Parathyroid adenoma (tissue), 2 donors: ENCODE data around the gene MX1.

Experiments used
- H2AFZ ChIP-seq: fragments of 300-600 bp; sonication (generic); one replicate; pipeline ENCODE4 v1.7.0; 2017; ENCODE audit warnings: antibody characterized with exemption, mild to moderate bottlenecking
- H3K27ac ChIP-seq: fragments of 300-600 bp; sonication (generic); one replicate; pipeline ENCODE4 v1.7.0; 2017
- H3K27me3 ChIP-seq: fragments of 300-600 bp; sonication (generic); one replicate; pipeline ENCODE4 v1.7.0; 2017; ENCODE audit warnings: low read length; ENCODE audit not compliant: control insufficient read depth, insufficient read depth
- H3K36me3 ChIP-seq: fragments of 300-600 bp; sonication (generic); one replicate; pipeline ENCODE4 v1.7.0; 2017; ENCODE audit warnings: low read length; ENCODE audit not compliant: control insufficient read depth, insufficient read depth
- H3K4me1 ChIP-seq: fragments of 300-600 bp; sonication (generic); one replicate; pipeline ENCODE4 v1.7.0; 2017; ENCODE audit warnings: control low read depth
- H3K4me2 ChIP-seq: fragments of 300-600 bp; sonication (generic); one replicate; pipeline ENCODE4 v1.7.0; 2017; ENCODE audit warnings: low read length
- H3K4me3 ChIP-seq: fragments of 300-600 bp; sonication (generic); one replicate; pipeline ENCODE4 v1.7.0; 2017; ENCODE audit warnings: low read depth, low read length
- H3K79me2 ChIP-seq: fragments of 300-600 bp; sonication (generic); one replicate; pipeline ENCODE4 v1.7.0; 2017; ENCODE audit warnings: control low read depth
- H3K9ac ChIP-seq: fragments of 300-600 bp; sonication (generic); one replicate; pipeline ENCODE4 v1.7.0; 2017; ENCODE audit warnings: mild to moderate bottlenecking
- H3K9me3 ChIP-seq: fragments of 300-600 bp; sonication (generic); one replicate; pipeline ENCODE4 v1.7.0; 2017; ENCODE audit warnings: low read length; ENCODE audit not compliant: control insufficient read depth
- CTCF ChIP-seq: fragments of 300-600 bp; sonication (generic); IDR thresholded peaks from one replicate; pipeline ENCODE4 v1.7.0; 2017; ENCODE audit warnings: antibody characterized with exemption, mild to moderate bottlenecking
- donor health status: primary hyperparathyroidism.

The MX1 gene

GRCh38 chr21:41435706-41436105, 9.7 kb downstream of the MX1 start:
- Histone ChIP-seq H3K27me3 (no peaks in the 10 kb centered on the region), H3K9ac (no peak overlapping the region), H3K9me3 (no peaks in the 10 kb centered on the region), H3K27ac (no peak overlapping the region), H3K36me3 (peaks cover 3% of the 10 kb centered on the region), H3K4me1 (no peaks in the 10 kb centered on the region), H2AFZ (no peak overlapping the region), H3K4me3 (no peak overlapping the region), H3K4me2 (no peak overlapping the region), H3K79me2 (no peaks in the 10 kb centered on the region)
- no peak for TF ChIP-seq CTCF

DNA sequence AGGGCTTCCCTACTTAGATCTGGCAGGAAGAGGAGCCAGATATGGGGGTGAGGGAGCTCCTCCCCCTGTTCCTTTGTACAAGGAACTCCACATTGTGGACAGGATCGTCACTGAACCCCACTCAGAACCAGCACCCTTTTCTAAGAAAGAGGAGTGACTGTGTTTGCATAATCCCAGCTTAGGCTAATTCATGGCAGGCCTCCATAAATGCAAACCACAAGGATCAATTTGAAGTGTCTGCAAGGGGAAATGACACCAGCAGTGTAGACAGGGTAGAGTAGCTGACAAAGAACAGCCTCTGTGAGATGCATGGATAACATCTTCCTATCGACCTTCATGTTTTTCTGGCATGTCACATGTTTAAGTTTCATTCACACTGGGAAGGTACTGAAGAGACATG, 11.7 kb downstream of the MX1 start:
- Histone ChIP-seq H3K4me2 (no peak overlapping the region), H3K27me3 (no peaks in the 10 kb centered on the region), H2AFZ (no peak overlapping the region), H3K9me3 (no peaks in the 10 kb centered on the region), H3K36me3 (peaks cover 3% of the 10 kb centered on the region), H3K27ac (no peak overlapping the region), H3K79me2 (no peaks in the 10 kb centered on the region), H3K9ac (no peak overlapping the region), H3K4me3 (no peak overlapping the region), H3K4me1 (no peaks in the 10 kb centered on the region)
- no peak for TF ChIP-seq CTCF

DNA sequence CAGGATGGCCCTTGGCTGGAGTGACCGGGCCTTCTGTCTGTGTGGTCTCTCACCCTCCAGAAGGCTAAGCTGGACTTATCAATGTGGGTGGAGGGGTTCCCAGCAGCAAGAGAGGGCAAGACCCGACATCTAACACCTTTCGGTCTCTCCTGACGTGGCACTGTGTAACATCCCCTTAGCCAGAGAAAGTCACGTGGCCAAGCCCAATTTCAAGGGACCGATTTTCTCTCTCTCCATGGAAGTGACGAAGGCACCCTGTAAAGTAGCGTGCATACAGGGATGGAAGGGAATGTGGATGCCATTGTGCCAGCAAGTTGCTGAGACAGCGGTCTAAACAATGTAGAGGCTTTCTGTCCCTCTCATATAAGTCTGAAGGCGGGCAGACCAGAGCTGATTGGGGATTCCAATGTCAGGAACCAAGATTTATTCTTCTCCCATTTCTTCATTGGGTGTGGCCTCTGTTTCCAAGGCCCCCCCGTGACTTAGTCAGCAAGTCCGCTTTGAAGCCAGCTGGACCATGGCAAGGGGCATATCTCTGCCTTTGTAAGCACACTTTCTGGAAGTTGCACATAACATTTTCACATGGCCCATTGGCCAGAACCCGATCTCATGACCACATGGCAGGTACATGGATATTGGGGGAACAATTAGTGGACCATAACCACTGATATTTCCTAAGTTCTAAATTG, 12.5 kb downstream of the MX1 start:
- H3K36me3 ChIP-seq = peaks cover 3% of the 10 kb centered on the region
- H3K9ac ChIP-seq = no peak overlapping the region
- no peak for TF ChIP-seq CTCF
- H3K4me2 ChIP-seq = no peak overlapping the region
- H2AFZ ChIP-seq = no peak overlapping the region
- H3K27me3 ChIP-seq = no peaks in the 10 kb centered on the region
- no peaks in the 10 kb centered on the region for H3K79me2 ChIP-seq
- no peaks in the 10 kb centered on the region for H3K4me1 ChIP-seq
- no peaks in the 10 kb centered on the region for H3K9me3 ChIP-seq
- H3K27ac ChIP-seq = no peak overlapping the region
- H3K4me3 ChIP-seq = no peak overlapping the region

GRCh38 chr21:41439248-41439647, 13.2 kb downstream of the MX1 start:
- no peak for TF ChIP-seq CTCF
- H3K79me2 ChIP-seq = no peaks in the 10 kb centered on the region
- no peaks in the 10 kb centered on the region for H3K27me3 ChIP-seq
- no peak overlapping the region for H3K9ac ChIP-seq
- peaks cover 3% of the 10 kb centered on the region for H3K36me3 ChIP-seq
- H3K4me3 ChIP-seq = no peak overlapping the region
- no peaks in the 10 kb centered on the region for H3K4me1 ChIP-seq
- no peak overlapping the region for H2AFZ ChIP-seq
- no peaks in the 10 kb centered on the region for H3K9me3 ChIP-seq
- H3K27ac ChIP-seq = no peak overlapping the region
- no peak overlapping the region for H3K4me2 ChIP-seq

DNA sequence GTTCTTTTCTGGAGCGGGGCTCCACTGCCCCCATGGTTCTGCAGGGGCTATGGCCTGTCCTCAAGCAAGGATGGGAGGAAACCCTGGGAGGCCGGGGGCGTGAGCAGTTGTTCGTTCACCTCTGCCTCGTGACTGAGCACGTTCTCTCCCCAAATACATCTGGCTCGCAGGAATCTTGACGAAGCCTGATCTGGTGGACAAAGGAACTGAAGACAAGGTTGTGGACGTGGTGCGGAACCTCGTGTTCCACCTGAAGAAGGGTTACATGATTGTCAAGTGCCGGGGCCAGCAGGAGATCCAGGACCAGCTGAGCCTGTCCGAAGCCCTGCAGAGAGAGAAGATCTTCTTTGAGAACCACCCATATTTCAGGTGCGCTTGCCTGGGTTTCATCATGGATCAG, 15.5 kb downstream of the MX1 start:
- Histone ChIP-seq H3K9me3 (no peaks in the 10 kb centered on the region), H3K4me2 (no peak overlapping the region), H3K36me3 (no peaks in the 10 kb centered on the region), H3K4me1 (peaks cover 4% of the 10 kb centered on the region), H3K79me2 (no peaks in the 10 kb centered on the region), H3K27ac (no peak overlapping the region), H3K27me3 (no peaks in the 10 kb centered on the region), H3K4me3 (no peak overlapping the region), H2AFZ (no peak overlapping the region), H3K9ac (no peak overlapping the region)
- no peak for TF ChIP-seq CTCF
